GM23338 (cell line): ENCODE data around the gene BRINP2. TPM values are rescaled to one million over a fixed set of nuclear protein-coding genes. Genes with fewer than 3 reads are reported as not detected.

ENCODE experiments used
- ATAC-seq: fragments of 200-7000 bp; cut with Tn5 transposase; 3 replicates; pipeline ENCODE4 v1.9.1; 2020
- DNase-seq: peaks from one replicate; pipeline ENCODE4 v3.0.0-alpha.2; 2015; ENCODE audit warnings: low spot score
- H2AFZ ChIP-seq: fragments of 200-600 bp; sonication (generic); 2 replicates; pipeline ENCODE4 v1.8.0; 2016; ENCODE audit warnings: antibody characterized with exemption, mild to moderate bottlenecking, moderate library complexity
- H3F3A ChIP-seq: fragments of 200-600 bp; sonication (generic); replicated peaks from 2 replicates; pipeline ENCODE4 v1.8.0; 2017; ENCODE audit warnings: antibody characterized with exemption, mixed run types, low read depth
- H3K27ac ChIP-seq: fragments of 200-600 bp; sonication (generic); 2 replicates; pipeline ENCODE4 v1.6.1; 2016; ENCODE audit warnings: low read depth
- H3K27me3 ChIP-seq: fragments of 200-600 bp; sonication (generic); 2 replicates; pipeline ENCODE4 v1.8.0; 2016; ENCODE audit warnings: mild to moderate bottlenecking, mixed run types, moderate library complexity; ENCODE audit not compliant: insufficient read depth
- H3K36me3 ChIP-seq: fragments of 200-600 bp; sonication (generic); 2 replicates; pipeline ENCODE4 v1.8.0; 2016; ENCODE audit warnings: mild to moderate bottlenecking; ENCODE audit not compliant: insufficient read depth
- H3K4me1 ChIP-seq: fragments of 200-600 bp; sonication (generic); 2 replicates; pipeline ENCODE4 v1.8.0; 2016; ENCODE audit warnings: mild to moderate bottlenecking, moderate library complexity; ENCODE audit not compliant: insufficient read depth
- H3K4me2 ChIP-seq: fragments of 200-600 bp; sonication (generic); 2 replicates; pipeline ENCODE4 v1.7.1; 2017; ENCODE audit warnings: mixed run types
- H3K4me3 ChIP-seq: fragments of 200-600 bp; sonication (generic); 2 replicates; pipeline ENCODE4 v1.6.1; 2016; ENCODE audit warnings: mixed run types
- H3K79me2 ChIP-seq: fragments of 200-600 bp; sonication (generic); replicated peaks from 2 replicates; pipeline ENCODE4 v1.8.0; 2017; ENCODE audit warnings: mild to moderate bottlenecking; ENCODE audit not compliant: insufficient read depth
- H3K9me2 ChIP-seq: fragments of 200-600 bp; sonication (generic); 2 replicates; pipeline ENCODE4 v1.8.0; 2017; ENCODE audit not compliant: insufficient read depth
- H4K20me1 ChIP-seq: fragments of 200-600 bp; sonication (generic); replicated peaks from 2 replicates; pipeline ENCODE4 v1.8.0; 2017; ENCODE audit warnings: mild to moderate bottlenecking; ENCODE audit not compliant: insufficient read depth
- H3K27ac Mint-ChIP-seq: 2 replicates; pipeline ENCODE4 v1.8.0; 2020; ENCODE audit warnings: inconsistent platforms, mild to moderate bottlenecking, moderate library complexity, mixed read lengths
- H3K27me3 Mint-ChIP-seq: 3 replicates; pipeline ENCODE4 v1.8.0; 2022; ENCODE audit warnings: low read depth, mild to moderate bottlenecking, moderate library complexity, mixed read lengths, inconsistent platforms; ENCODE audit not compliant: insufficient read depth, poor library complexity
- H3K36me3 Mint-ChIP-seq: 3 replicates; pipeline ENCODE4 v1.8.0; 2021; ENCODE audit warnings: low read depth, mild to moderate bottlenecking, inconsistent platforms, moderate library complexity, mixed read lengths
- H3K4me1 Mint-ChIP-seq: 3 replicates; pipeline ENCODE4 v1.8.0; 2020; ENCODE audit warnings: mild to moderate bottlenecking, inconsistent platforms, mixed read lengths
- H3K4me3 Mint-ChIP-seq: 3 replicates; pipeline ENCODE4 v1.8.0; 2021; ENCODE audit warnings: moderate library complexity, mild to moderate bottlenecking, inconsistent platforms, mixed read lengths
- H3K9me3 Mint-ChIP-seq: 3 replicates; pipeline ENCODE4 v1.8.0; 2020; ENCODE audit warnings: moderate library complexity, mild to moderate bottlenecking, inconsistent platforms, mixed read lengths
- CREB1 ChIP-seq: fragments of 250-450 bp; sonication (Bioruptor Pico); IDR thresholded peaks from 2 replicates; pipeline ENCODE4 v1.5.0; 2020; ENCODE audit warnings: low read depth, mild to moderate bottlenecking, moderate library complexity
- CTCF ChIP-seq, 2 experiments: fragments of 200-600 bp in 1 of 2; sonication (generic) in 1 of 2; conservative IDR thresholded peaks; 2 replicates each; pipeline versions ENCODE4 v1.5.1 to v1.6.1; 2016 to 2017; ENCODE audit warnings: antibody characterized with exemption in 2 of 2, low read depth in 2 of 2, mild to moderate bottlenecking in 2 of 2, moderate library complexity in 1 of 2
- ETS1 ChIP-seq: IDR thresholded peaks from 2 replicates; pipeline ENCODE4 v1.6.1; 2016; ENCODE audit warnings: antibody characterized with exemption
- EZH2 ChIP-seq: fragments of 200-600 bp; sonication (generic); IDR thresholded peaks from one replicate; pipeline ENCODE4 v1.8.0; 2017; ENCODE audit warnings: antibody characterized with exemption, mild to moderate bottlenecking, low read depth; ENCODE audit not compliant: unreplicated experiment
- EZH2phosphoT487 ChIP-seq: fragments of 200-600 bp; sonication (generic); IDR thresholded peaks from one replicate; pipeline ENCODE4 v1.8.1; 2018; ENCODE audit warnings: antibody characterized with exemption; ENCODE audit not compliant: unreplicated experiment
- JUNB ChIP-seq: IDR thresholded peaks from one replicate; pipeline ENCODE4 v1.6.1; 2016; ENCODE audit warnings: antibody characterized with exemption; ENCODE audit not compliant: unreplicated experiment
- NANOG ChIP-seq: IDR thresholded peaks from 2 replicates; pipeline ENCODE4 v1.6.1; 2016; ENCODE audit warnings: antibody characterized with exemption, borderline replicate concordance
- POLR2AphosphoS5 ChIP-seq: IDR thresholded peaks from 2 replicates; pipeline ENCODE4 v1.6.1; 2016; ENCODE audit warnings: antibody characterized with exemption, low read depth
- REST ChIP-seq: IDR thresholded peaks from one replicate; pipeline ENCODE4 v1.6.1; 2018; ENCODE audit warnings: antibody characterized with exemption; ENCODE audit not compliant: unreplicated experiment
- STAT1 ChIP-seq: IDR thresholded peaks from one replicate; pipeline ENCODE4 v1.6.1; 2016; ENCODE audit warnings: antibody characterized with exemption; ENCODE audit not compliant: unreplicated experiment
- ZNF114 ChIP-seq: fragments of 250-450 bp; sonication (Bioruptor Pico); IDR thresholded peaks from 2 replicates; pipeline ENCODE4 v1.5.0; 2020; ENCODE audit warnings: mild to moderate bottlenecking, moderate library complexity
- ZNF331 ChIP-seq: fragments of 250-450 bp; sonication (Bioruptor Pico); IDR thresholded peaks from 2 replicates; pipeline ENCODE4 v1.5.0; 2020; ENCODE audit warnings: low read depth, mild to moderate bottlenecking, moderate library complexity
- ZNF462 ChIP-seq: fragments of 250-450 bp; sonication (Bioruptor Pico); IDR thresholded peaks from 2 replicates; pipeline ENCODE4 v1.5.0; 2020; ENCODE audit warnings: mild to moderate bottlenecking, moderate library complexity
- polyA plus RNA-seq: library from polyadenylated mRNA; unstranded; fragments of >200 nt; fragmentation: Nextera tagmentation; extraction: Ambion mirVana; gene quantifications from 2 replicates; pipeline ENCODE4 v1.2.1, GENCODE V29; 2016
- total RNA-seq: library from RNA; depleted of rRNA; stranded (reverse); fragments of >200 nt; shearing (Covaris generic); gene quantifications from 2 replicates; pipeline ENCODE4 v1.2.3, GENCODE V29; 2014

The BRINP2 gene
- total and polyA plus RNA-seq, 2 experiments from 2014 or later, result 0.10 to 0.52 TPM

- TF ChIP-seq JUNB (no peak), ZNF462 (CRISPR knock-in tag) (no peak), POLR2AphosphoS5 (no peak), ZNF331 (CRISPR knock-in tag) (no peak)
Observed at GRCh38 chr1:177133977-177134538, 36.7 kb upstream of the BRINP2 start (continued).

- Mint-ChIP-seq H3K4me1 (peaks cover 14% of the 10 kb centered on the region), H3K36me3 (no peaks in the 10 kb centered on the region), H3K9me3 (no peaks in the 10 kb centered on the region), H3K27me3 (no peaks in the 10 kb centered on the region), H3K27ac (no peak overlapping the region), H3K4me3 (no peak overlapping the region)
- Histone ChIP-seq H3K36me3 (no peaks in the 10 kb centered on the region), H3K4me1 (peaks cover 5% of the 10 kb centered on the region; the same call in 1 of the 2 replicates), H3K9me2 (0 out of 2 replicates have a peak, but pooled peaks cover 3% of the 10 kb centered on the region), H2AFZ (no peak overlapping the region), H3K27ac (no peak overlapping the region), H3F3A (no peaks in the 10 kb centered on the region), H3K27me3 (no peaks in the 10 kb centered on the region), H3K4me2 (no peak overlapping the region), H4K20me1 (no peaks in the 10 kb centered on the region), H3K79me2 (no peaks in the 10 kb centered on the region), H3K4me3 (no peak overlapping the region)
- no peak for ATAC-seq
- DNase-seq, result no peak
- TF ChIP-seq NANOG, result no peak
- no peak for TF ChIP-seq JUNB
- no peak for TF ChIP-seq EZH2
- TF ChIP-seq ZNF114, result no peak
- no peak for TF ChIP-seq CTCF (conservative IDR thresholded peaks at IDR 0.05; ENCODE audit: low read depth in 2 of 2)
- TF ChIP-seq POLR2AphosphoS5, result no peak
- no peak for TF ChIP-seq CREB1
- no peak for TF ChIP-seq ETS1
- TF ChIP-seq REST, result no peak
- no peak for TF ChIP-seq STAT1
- TF ChIP-seq EZH2phosphoT487, result no peak
Observed at GRCh38 chr1:177135250-177135649, 35.5 kb upstream of the BRINP2 start.
